22Rv1 (cell line): ENCODE data around the gene WRAP73.

Experiments used
- H3K27ac ChIP-seq: fragments of 450-650 bp; 2 replicates; pipeline ENCODE4 v1.5.1; 2017
- CTCF ChIP-seq: fragments of 450-650 bp; IDR thresholded peaks from 2 replicates; pipeline ENCODE4 v1.5.1; 2017; ENCODE audit warnings: mild to moderate bottlenecking
- ZFX ChIP-seq: fragments of 450-650 bp; IDR thresholded peaks from 2 replicates; pipeline ENCODE4 v1.6.1; 2017; ENCODE audit warnings: antibody characterized with exemption, borderline replicate concordance

Gene WRAP73

GRCh38 chr1:3606779-3607702 lies 42.9 kb downstream of the WRAP73 start:
- TF ChIP-seq CTCF (no peak), ZFX (no peak)

GRCh38 chr1:3604997-3605823 lies 44.7 kb downstream of the WRAP73 start:
- H3K27ac ChIP-seq, result no peak overlapping the region
- TF ChIP-seq ZFX (no peak), CTCF (no peak)

More at GRCh38 chr1:3606779-3607702, 42.9 kb downstream of the WRAP73 start:
- no peak overlapping the region for H3K27ac ChIP-seq

GRCh38 chr1:3604468-3604974 lies 45.4 kb downstream of the WRAP73 start:
- no peak for TF ChIP-seq ZFX
- no peak for TF ChIP-seq CTCF

GRCh38 chr1:3603571-3604467 lies 46.1 kb downstream of the WRAP73 start:
- TF ChIP-seq CTCF, result no peak
- no peak for TF ChIP-seq ZFX
- H3K27ac ChIP-seq, result no peak overlapping the region

More at GRCh38 chr1:3604468-3604974, 45.4 kb downstream of the WRAP73 start:
- no peak overlapping the region for H3K27ac ChIP-seq

- H3K27ac ChIP-seq, result no peak overlapping the region
- TF ChIP-seq CTCF (no peak), ZFX (no peak)
These were observed 46.7 kb downstream of the WRAP73 start for GRCh38 chr1:3603156-3603555.

GRCh38 chr1:3602375-3602774 lies 47.5 kb downstream of the WRAP73 start:
- no peak overlapping the region for H3K27ac ChIP-seq
- TF ChIP-seq ZFX, result no peak
- no peak for TF ChIP-seq CTCF
